WTC11 (cell line): ENCODE measurements around the gene ANO8. TPM values are rescaled to one million over a fixed set of nuclear protein-coding genes. Genes with fewer than 3 reads are reported as not detected.

Experiments
- ATAC-seq: fragments of 200-7000 bp; cut with Tn5 transposase; 2 replicates; pipeline ENCODE4 v1.10.0; 2021; ENCODE audit warnings: mild to moderate bottlenecking, moderate library complexity
- CTCF ChIA-PET: fragments of 300-600 bp; sonication (Branson Sonifier 250); formaldehyde crosslinking; loops from one replicate; lab custom pipeline; 2021; ENCODE audit warnings: antibody characterized with exemption; lab: Charles Lee
- POLR2A ChIA-PET: fragments of 350-600 bp; sonication (Branson Sonifier 250); formaldehyde crosslinking; loops from one replicate; lab custom pipeline; 2021; ENCODE audit warnings: antibody characterized with exemption; lab: Charles Lee
- DNase-seq: peaks from one replicate; pipeline ENCODE4 v3.0.0; 2021; ENCODE audit warnings: low spot score
- H3K27ac Mint-ChIP-seq: 2 replicates; pipeline ENCODE4 v1.8.0; 2021; ENCODE audit warnings: mixed read lengths
- H3K27me3 Mint-ChIP-seq: 2 replicates; pipeline ENCODE4 v1.8.0; 2021; ENCODE audit warnings: low read depth, mild to moderate bottlenecking, moderate library complexity, mixed read lengths
- H3K36me3 Mint-ChIP-seq: 2 replicates; pipeline ENCODE4 v1.8.0; 2021; ENCODE audit warnings: mixed read lengths
- H3K4me1 Mint-ChIP-seq: 2 replicates; pipeline ENCODE4 v1.8.0; 2022; ENCODE audit warnings: mixed read lengths
- H3K4me3 Mint-ChIP-seq: 2 replicates; pipeline ENCODE4 v1.8.0; 2021; ENCODE audit warnings: mild to moderate bottlenecking, moderate library complexity, mixed read lengths
- H3K9me3 Mint-ChIP-seq: 2 replicates; pipeline ENCODE4 v1.8.0; 2021; ENCODE audit warnings: mixed read lengths
- AR ChIP-seq: fragments of 250-450 bp; sonication (Bioruptor Pico); IDR thresholded peaks from 2 replicates; pipeline ENCODE4 v1.9.0; 2021; ENCODE audit warnings: mild to moderate bottlenecking
- HMGXB4 ChIP-seq: sonication (generic); formaldehyde crosslinking; IDR thresholded peaks from 2 replicates; pipeline ENCODE4 v1.8.1; 2023; ENCODE audit warnings: mild to moderate bottlenecking, moderate library complexity, missing genetic modification reagents
- IRF1 ChIP-seq: sonication (generic); formaldehyde crosslinking; IDR thresholded peaks from 2 replicates; pipeline ENCODE4 v1.8.0; 2023; ENCODE audit warnings: missing genetic modification reagents
- JUN ChIP-seq: sonication (generic); formaldehyde crosslinking; IDR thresholded peaks from 2 replicates; pipeline ENCODE4 v1.8.0; 2023; ENCODE audit warnings: mild to moderate bottlenecking, missing genetic modification reagents
- MAX ChIP-seq: sonication (generic); formaldehyde crosslinking; IDR thresholded peaks from 2 replicates; pipeline ENCODE4 v1.8.0; 2022; ENCODE audit warnings: mild to moderate bottlenecking, missing genetic modification reagents
- MYBL2 ChIP-seq: sonication (generic); formaldehyde crosslinking; IDR thresholded peaks from 2 replicates; pipeline ENCODE4 v1.8.1; 2023; ENCODE audit warnings: mild to moderate bottlenecking, moderate library complexity, missing genetic modification reagents
- NFATC4 ChIP-seq: fragments of 250-450 bp; sonication (Bioruptor Pico); IDR thresholded peaks from 2 replicates; pipeline ENCODE4 v1.9.0; 2021; ENCODE audit warnings: mild to moderate bottlenecking
- NFE2L1 ChIP-seq: sonication (generic); formaldehyde crosslinking; IDR thresholded peaks from 2 replicates; pipeline ENCODE4 v1.8.1; 2023; ENCODE audit warnings: missing genetic modification reagents
- NR1H2 ChIP-seq: sonication (generic); formaldehyde crosslinking; IDR thresholded peaks from 2 replicates; pipeline ENCODE4 v1.9.0; 2021; ENCODE audit warnings: mild to moderate bottlenecking, moderate library complexity, missing genetic modification reagents
- NR2C2 ChIP-seq: sonication (generic); formaldehyde crosslinking; IDR thresholded peaks from 2 replicates; pipeline ENCODE4 v1.8.0; 2022; ENCODE audit warnings: mild to moderate bottlenecking, missing genetic modification reagents
- PREB ChIP-seq: sonication (generic); formaldehyde crosslinking; IDR thresholded peaks from 2 replicates; pipeline ENCODE4 v1.8.1; 2022; ENCODE audit warnings: mild to moderate bottlenecking, missing genetic modification reagents, moderate library complexity, borderline replicate concordance
- RELA ChIP-seq: sonication (generic); formaldehyde crosslinking; IDR thresholded peaks from 2 replicates; pipeline ENCODE4 v1.8.1; 2022; ENCODE audit warnings: missing genetic modification reagents, mild to moderate bottlenecking, borderline replicate concordance
- RORB ChIP-seq: fragments of 250-450 bp; sonication (Bioruptor Pico); IDR thresholded peaks from 2 replicates; pipeline ENCODE4 v1.9.0; 2021; ENCODE audit warnings: mild to moderate bottlenecking
- SP1 ChIP-seq: sonication (generic); formaldehyde crosslinking; conservative IDR thresholded peaks from 2 replicates; pipeline ENCODE4 v1.8.1; 2022; ENCODE audit warnings: missing genetic modification reagents
- TEAD4 ChIP-seq: sonication (generic); formaldehyde crosslinking; IDR thresholded peaks from 2 replicates; pipeline ENCODE4 v1.8.0; 2022; ENCODE audit warnings: mild to moderate bottlenecking, missing genetic modification reagents
- ZNF425 ChIP-seq: fragments of 250-450 bp; sonication (Bioruptor Pico); conservative IDR thresholded peaks from 2 replicates; pipeline ENCODE4 v1.9.0; 2021; ENCODE audit warnings: mild to moderate bottlenecking
- ZNF512 ChIP-seq: sonication (generic); formaldehyde crosslinking; IDR thresholded peaks from 2 replicates; pipeline ENCODE4 v1.8.1; 2022; ENCODE audit warnings: missing genetic modification reagents, borderline replicate concordance
- total RNA-seq: library from RNA; stranded (reverse); gene quantifications from 3 replicates; pipeline ENCODE4 v1.2.3, GENCODE V29; 2021

Gene ANO8
- total RNA-seq, 1 experiment from 2014 or later = 32.6 TPM

GRCh38 chr19:17323300-17323963 lies 11.2 kb downstream of the ANO8 start:
- Mint-ChIP-seq H3K4me3 (no peak overlapping the region), H3K4me1 (peaks cover 14% of the 10 kb centered on the region)
- CTCF ChIA-PET = no interaction called here

GRCh38 chr19:17322854-17323253 lies 11.8 kb downstream of the ANO8 start:
- POLR2A ChIA-PET = no interaction called here
- Mint-ChIP-seq H3K27ac (peak overlapping the region; percentile 97), H3K27me3 (no peaks in the 10 kb centered on the region), H3K9me3 (no peaks in the 10 kb centered on the region), H3K4me1 (peaks cover 14% of the 10 kb centered on the region), H3K36me3 (peaks cover 17% of the 10 kb centered on the region), H3K4me3 (no peak overlapping the region)
- TF ChIP-seq JUN (CRISPR knock-in tag) = no peak
- TF ChIP-seq PREB (CRISPR knock-in tag) = no peak
- no peak for TF ChIP-seq NR2C2 (CRISPR knock-in tag)
- TF ChIP-seq TEAD4 (CRISPR knock-in tag) = no peak
- TF ChIP-seq MAX (CRISPR knock-in tag) = no peak
- TF ChIP-seq IRF1 (CRISPR knock-in tag) = no peak
- no peak for TF ChIP-seq NR1H2 (CRISPR knock-in tag)
- no peak for TF ChIP-seq ZNF425 (CRISPR knock-in tag)
- TF ChIP-seq RELA = no peak
- no peak for TF ChIP-seq HMGXB4
- no peak for TF ChIP-seq RORB (CRISPR knock-in tag)
- ATAC-seq = no peak
- CTCF ChIA-PET = interaction anchor here (0.5 to 1.9 kb wide), 2 partner anchors 14 to 18 kb away, joined by 3 to 6 read pairs; partner anchors contain the start of gene DDA1
- DNase-seq = no peak

More at GRCh38 chr19:17323300-17323963, 11.2 kb downstream of the ANO8 start:
- DNase-seq = no peak
- no peak for ATAC-seq
- Mint-ChIP-seq H3K9me3 (no peaks in the 10 kb centered on the region), H3K27ac (no peak overlapping the region), H3K27me3 (no peaks in the 10 kb centered on the region), H3K36me3 (peaks cover 17% of the 10 kb centered on the region)
- TF ChIP-seq MYBL2 (CRISPR knock-in tag) = no peak
- no peak for TF ChIP-seq NFE2L1 (CRISPR knock-in tag)
- no peak for TF ChIP-seq NFATC4 (CRISPR knock-in tag)
- POLR2A ChIA-PET = no interaction called here

GRCh38 chr19:17321655-17322489 lies 12.8 kb downstream of the ANO8 start:
- Mint-ChIP-seq H3K9me3 (no peaks in the 10 kb centered on the region), H3K27ac (peak overlapping the region; percentile 97), H3K4me1 (peaks cover 8% of the 10 kb centered on the region; the same call in 1 of the 2 replicates), H3K36me3 (peaks cover 18% of the 10 kb centered on the region), H3K27me3 (no peaks in the 10 kb centered on the region), H3K4me3 (no peak overlapping the region)
- ATAC-seq (no peak), DNase-seq (no peak)
- ChIA-PET CTCF (interaction anchor here (0.5 to 1.9 kb wide), 4 partner anchors 11 to 17 kb away, joined by 3 to 6 read pairs (median 3); partner anchors contain the start of genes ANO8 and DDA1), POLR2A (interaction anchor here (1.2 to 1.7 kb wide), 3 partner anchors 12 to 74 kb away, joined by 3 to 8 read pairs (median 5); partner anchors contain the start of gene DDA1)
- no peak for TF ChIP-seq AR
- no peak for TF ChIP-seq MAX (CRISPR knock-in tag)
- no peak for TF ChIP-seq ZNF512 (CRISPR knock-in tag)
- TF ChIP-seq SP1 (CRISPR knock-in tag) = no peak
